GM12873 (cell line): Measurements from ENCODE around the gene PCDHB13.
A peak's percentile ranks its signal among the peaks of the same experiment; 100 is the strongest.

Source experiments
- TF ChIP-seq, protein P1 (sequence below): IDR thresholded peaks from 2 replicates; pipeline ENCODE4 v1.5.1; 2012; ENCODE audit warnings: low read depth, mild to moderate bottlenecking, moderate library complexity, low read length, control low read depth; ENCODE audit not compliant: insufficient read depth; ENCODE audit errors: missing control alignments

Gene PCDHB13

DNA sequence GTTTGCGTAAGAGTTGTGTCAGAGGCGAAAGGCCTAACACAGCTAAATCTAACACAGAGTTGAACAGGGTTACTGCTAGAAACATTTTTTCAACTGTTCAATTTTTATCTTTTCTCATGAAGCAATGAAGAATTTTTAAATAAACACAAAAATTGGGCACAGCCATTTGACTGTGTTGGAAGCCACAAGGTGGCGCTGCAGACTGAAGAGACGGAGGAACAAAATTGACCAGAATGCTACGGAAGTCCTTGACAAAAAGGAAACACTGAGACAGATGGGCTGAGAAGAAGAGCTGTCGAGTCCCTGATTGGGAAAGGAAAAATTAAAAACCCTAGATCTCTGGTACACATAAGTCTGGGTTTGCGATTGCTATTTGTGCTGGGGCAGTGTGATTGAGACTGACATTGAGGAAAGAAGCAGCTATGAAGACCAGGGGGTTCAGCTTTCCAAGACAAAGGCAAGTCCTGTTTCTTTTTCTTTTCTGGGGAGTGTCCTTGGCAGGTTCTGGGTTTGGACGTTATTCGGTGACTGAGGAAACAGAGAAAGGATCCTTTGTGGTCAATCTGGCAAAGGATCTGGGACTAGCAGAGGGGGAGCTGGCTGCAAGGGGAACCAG, 26.7 kb upstream of the PCDHB13 start, which contains the start of gene PCDHB9:
PCDHB9 (plus strand) TSS at position 265 of the 616 bp plus-strand sequence; CDS start at position 423, 158 bp downstream.
- TF ChIP-seq, protein P1, sequence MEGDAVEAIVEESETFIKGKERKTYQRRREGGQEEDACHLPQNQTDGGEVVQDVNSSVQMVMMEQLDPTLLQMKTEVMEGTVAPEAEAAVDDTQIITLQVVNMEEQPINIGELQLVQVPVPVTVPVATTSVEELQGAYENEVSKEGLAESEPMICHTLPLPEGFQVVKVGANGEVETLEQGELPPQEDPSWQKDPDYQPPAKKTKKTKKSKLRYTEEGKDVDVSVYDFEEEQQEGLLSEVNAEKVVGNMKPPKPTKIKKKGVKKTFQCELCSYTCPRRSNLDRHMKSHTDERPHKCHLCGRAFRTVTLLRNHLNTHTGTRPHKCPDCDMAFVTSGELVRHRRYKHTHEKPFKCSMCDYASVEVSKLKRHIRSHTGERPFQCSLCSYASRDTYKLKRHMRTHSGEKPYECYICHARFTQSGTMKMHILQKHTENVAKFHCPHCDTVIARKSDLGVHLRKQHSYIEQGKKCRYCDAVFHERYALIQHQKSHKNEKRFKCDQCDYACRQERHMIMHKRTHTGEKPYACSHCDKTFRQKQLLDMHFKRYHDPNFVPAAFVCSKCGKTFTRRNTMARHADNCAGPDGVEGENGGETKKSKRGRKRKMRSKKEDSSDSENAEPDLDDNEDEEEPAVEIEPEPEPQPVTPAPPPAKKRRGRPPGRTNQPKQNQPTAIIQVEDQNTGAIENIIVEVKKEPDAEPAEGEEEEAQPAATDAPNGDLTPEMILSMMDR: peak; percentile 53

GRCh38 chr5:141192110-141192725, 21.5 kb upstream of the PCDHB13 start, which contains the start of gene PCDHB10:
PCDHB10 (plus strand) TSS chr5:141192353; CDS start chr5:141192553, 200 bp downstream.
- TF ChIP-seq, protein P1: peak; percentile 49

GRCh38 chr5:141196363-141196762, 17.4 kb upstream of the PCDHB13 start:
- TF ChIP-seq, protein P1: no peak

GRCh38 chr5:141199359-141200235, 14.1 kb upstream of the PCDHB13 start, which contains the start of gene PCDHB11:
PCDHB11 (plus strand) TSS chr5:141199627; CDS start chr5:141199775, 148 bp downstream.
- TF ChIP-seq, protein P1: no peak

- TF ChIP-seq, protein P1: no peak
Observed at GRCh38 chr5:141208478-141208877, 5.2 kb upstream of the PCDHB13 start, which contains the start of gene PCDHB12. PCDHB12 (plus strand) TSS chr5:141208719; CDS start chr5:141208908, 189 bp downstream.

DNA sequence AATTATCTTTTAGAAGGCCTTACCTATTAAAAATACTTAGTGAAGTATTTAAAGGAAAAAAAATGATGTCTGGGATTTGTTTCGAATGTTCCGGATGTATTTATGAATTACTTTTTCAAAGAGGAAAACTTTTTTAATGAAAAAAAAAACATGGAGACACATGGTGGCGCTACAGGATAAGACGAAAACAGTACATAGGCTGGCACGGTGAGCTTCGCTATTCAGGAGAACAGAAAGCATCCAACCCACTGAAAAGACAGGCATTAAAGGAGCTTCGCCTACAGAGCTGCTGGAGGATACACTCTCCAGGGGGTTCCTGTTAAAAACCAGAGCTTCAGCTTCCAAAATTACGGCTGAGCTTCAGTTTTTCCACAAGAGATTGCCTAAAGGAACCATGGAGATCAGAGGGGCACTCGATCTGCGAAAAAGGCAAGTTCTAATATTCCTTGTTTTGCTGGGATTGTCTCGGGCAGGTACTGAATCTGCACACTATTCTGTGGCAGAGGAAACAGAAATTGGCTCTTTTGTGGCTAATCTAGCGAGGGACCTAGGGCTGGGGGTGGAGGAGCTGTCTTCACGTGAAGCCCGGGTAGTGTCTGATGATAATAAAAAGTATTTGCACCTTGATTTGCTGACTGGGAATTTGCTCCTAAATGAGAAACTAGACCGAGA, 9.5 kb downstream of the PCDHB13 start, which contains the start of gene PCDHB14:
PCDHB14 (plus strand) TSS at position 232 of the 672 bp plus-strand sequence; CDS start at position 395, 163 bp downstream.
- TF ChIP-seq, protein P1: no peak
